ENCODE results near the gene GRP.

The GRP gene

DNA sequence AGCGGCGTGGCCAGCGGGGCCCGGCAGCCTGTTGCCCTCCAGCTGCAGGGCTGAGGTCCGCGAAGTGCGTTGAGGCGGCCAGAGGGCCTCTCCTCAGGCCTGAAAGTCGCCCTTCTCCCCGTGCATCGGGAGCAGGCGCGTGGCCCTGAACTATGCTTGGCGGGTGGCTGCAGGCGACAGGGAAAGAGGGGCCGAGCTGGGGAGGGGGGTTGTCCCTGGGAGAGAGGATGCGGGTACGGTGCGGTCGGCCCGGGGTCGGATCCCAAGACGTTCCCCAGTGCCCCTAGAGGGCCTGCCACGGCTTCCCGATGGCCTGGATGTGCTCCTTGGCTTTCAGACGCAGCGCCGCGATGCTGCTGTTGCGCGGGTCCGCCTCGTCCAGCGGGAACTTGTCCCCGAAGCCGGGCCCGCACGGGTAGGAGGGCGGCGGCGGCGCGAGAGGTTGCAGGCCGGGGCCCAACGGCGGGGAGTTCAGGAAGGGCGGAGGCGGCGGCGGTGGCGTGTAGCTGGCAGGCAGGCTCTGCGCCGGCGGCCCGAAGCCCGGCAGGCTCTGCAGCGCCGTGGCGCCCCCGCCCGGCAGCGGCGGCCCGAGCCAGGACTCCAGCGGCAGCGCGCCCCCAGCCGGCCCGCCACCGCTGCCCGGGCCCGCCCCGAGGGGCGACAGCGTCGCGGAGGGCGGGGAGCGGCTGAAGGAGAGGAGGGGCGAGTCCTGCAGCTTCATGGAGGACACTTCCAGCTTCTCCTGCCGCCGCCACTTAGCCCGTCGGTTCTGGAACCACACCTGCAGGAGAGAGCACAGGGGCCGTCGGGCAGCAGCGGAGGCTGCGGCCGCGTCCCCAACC, 49.0 kb downstream of the GRP start:
- no peak for DNase-seq

DNA sequence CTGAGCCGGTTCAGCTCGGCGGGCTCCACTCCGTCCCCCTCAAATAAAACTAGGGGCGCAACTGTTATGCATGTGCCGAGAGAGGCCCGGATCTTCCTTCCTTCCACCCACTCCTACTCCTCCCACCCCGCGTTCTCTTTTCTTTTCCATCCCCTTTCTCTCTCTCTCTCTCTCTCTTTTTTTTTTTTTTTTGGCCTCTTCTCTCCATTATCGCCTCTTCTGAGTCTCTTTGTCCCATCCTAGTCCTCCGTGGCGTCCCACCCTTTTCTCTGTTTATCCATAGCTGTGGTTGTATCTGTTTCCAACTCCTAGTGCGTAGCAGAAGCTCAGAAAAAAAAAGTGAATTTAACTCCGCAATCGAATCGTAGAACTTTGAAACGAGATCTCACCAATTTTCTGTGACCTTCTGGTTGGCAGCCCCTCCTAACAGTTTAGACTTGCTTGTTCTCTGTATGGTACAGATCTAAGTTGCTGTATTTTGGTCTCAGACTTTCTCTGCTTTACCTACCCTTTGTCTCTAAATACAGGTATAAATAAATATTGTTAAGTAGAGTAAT, 49.7 kb downstream of the GRP start:
- no peak for DNase-seq

- DNase-seq: no peak
Measured at GRCh38 chr18:59270689-59271257, 50.8 kb downstream of the GRP start.

GRCh38 chr18:59271606-59272220, 51.8 kb downstream of the GRP start:
- no peak for DNase-seq

GRCh38 chr18:59272221-59272888, 52.4 kb downstream of the GRP start:
- no peak for DNase-seq

- no peak for DNase-seq
Measured at GRCh38 chr18:59272891-59273758, 53.2 kb downstream of the GRP start, which contains the start of gene RAX. Gene RAX, minus strand, starts transcription at chr18:59273454. Its CDS starts 248 bp downstream, at chr18:59273206.

DNA sequence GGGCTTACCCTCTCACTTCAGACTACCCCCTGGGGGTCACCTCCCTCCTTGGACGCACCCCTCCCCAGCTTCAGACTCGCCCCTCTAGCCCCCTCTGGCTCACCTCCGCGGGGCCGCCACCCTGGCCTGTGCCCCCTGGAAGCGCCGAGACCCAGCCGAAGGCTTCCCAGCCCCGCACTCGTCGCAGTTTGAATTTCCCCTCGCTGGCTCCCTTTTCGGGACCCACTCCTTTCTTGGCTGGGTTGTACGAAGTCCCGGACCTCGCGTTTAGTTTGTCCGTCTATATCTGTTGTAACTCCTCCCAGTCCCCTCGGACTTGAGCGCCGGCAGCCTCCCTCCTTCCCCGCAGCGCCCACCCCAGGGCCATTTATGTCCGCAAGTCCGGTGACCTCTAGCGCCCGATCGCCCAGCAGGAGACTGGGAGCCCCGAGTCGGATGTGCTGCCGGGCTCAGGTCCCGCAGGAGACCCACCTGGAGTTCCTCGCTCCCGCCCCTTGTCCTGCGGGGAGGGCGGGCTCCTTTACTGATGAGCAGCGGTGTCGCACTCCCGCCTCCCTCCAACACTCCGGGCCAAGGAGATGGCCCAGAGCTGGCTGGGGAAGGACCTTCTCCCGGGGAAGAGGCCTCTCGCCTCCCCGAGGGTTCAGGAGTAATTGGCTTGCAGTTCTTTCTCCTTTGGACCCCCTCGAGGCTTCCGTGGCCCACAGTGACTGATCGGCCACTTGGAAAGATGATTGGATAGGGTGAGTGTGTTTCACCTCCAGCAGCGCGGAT, 54.0 kb downstream of the GRP start:
- no peak for DNase-seq

DNA sequence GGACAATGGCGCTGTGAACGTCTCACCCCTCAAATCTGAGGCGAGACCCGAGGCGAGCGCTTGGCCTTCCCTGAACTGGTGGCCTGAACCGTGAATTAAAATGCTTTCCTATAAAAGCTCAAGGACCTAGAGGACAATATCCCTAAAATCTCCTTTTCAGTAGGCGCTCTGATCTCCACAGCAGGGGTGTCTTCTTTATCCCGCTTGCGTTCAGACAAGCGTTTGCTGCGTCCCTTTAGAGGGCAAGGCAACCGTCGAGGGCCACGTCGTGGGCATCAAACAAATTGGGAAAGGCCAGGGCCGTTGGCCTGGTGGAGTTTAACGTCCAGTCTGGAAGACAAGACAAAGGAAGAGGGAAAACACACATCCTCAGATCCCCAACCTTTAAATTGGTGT, 54.6 kb downstream of the GRP start:
- no peak for DNase-seq

DNA sequence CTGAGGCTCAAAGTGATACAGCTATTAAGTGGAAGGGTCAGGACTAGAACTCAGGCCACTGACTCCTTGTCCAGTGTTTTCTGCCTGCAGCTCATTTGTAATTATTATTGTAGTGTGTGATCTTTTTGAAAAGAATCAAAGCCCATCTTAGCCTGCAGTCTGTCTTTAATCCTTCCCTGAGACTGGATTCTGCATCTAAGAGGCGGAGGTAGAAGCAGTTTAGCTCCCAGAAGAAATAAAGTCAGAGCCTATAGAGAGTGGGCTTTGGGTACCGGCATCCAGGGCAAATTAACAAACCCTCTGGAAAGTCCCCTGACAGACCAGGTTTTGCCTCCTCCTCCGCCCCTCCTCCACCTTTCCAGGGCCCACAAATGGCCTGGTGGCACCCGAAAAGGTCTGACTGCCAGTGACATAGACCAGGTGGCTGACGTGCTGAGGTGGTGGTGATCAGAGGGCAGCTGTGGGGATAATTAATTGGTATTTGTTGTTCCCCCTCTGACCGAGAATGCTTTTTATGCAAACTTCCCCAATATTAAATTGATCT, 55.5 kb downstream of the GRP start:
- DNase-seq: no peak

DNA sequence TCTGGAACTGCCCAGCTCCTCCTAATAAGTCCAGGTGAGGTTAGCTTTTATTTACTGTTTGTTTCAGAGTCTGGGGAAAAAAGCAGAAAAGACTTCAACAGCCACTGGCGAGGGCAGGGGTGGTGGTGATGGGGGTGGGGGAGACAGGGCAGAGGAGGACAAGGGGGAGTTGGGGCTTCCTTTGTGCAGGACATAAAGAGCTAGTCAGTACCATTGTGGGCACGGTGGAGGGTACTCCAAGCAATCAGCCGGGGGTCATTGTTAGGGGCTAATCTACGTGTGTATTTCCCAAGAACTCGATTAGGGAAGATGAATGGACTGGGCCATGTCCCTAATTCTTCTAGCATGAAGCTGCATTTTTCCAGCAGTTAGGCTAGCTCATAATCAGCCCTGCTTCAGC, 56.1 kb downstream of the GRP start:
- DNase-seq: no peak

DNA sequence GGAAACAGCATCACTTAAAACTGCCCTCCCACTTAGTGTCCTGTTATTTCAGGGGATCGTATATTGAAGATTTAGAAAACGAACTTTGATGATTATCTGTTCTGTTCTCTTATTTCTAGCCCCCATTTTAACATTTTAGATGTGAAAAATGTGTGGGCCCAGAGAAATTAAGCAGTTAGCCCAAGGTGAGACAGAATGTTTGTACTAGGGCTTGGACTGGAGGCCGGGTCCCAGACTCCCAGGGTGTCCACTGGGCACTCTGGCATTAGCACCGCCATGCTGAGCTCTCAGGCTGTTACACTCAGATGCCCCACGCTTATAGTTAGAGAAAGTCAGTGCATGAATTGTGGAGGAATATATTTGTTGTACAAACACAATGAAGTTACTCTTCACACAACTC, 58.8 kb downstream of the GRP start:
- no peak for DNase-seq

- DNase-seq: no peak
Measured at GRCh38 chr18:59279193-59279592, 59.2 kb downstream of the GRP start.

GRCh38 chr18:59279722-59280121, 59.8 kb downstream of the GRP start:
- no peak for DNase-seq

All from kidney glomerular epithelial cell (primary cell).